Anterior cingulate cortex (tissue), 58 donors: Measurements from ENCODE around the gene XPNPEP1.
"Not testable (repeated sequence)": the region's sequence is repeated elsewhere in the genome, so short reads cannot be mapped to it uniquely, and the experiment has no call there.

Experiments
- DNase-seq, 58 donors: peaks; one replicate each; lab custom pipeline; 2025; lab: John Stamatoyannopoulos, UW

XPNPEP1 gene

DNA sequence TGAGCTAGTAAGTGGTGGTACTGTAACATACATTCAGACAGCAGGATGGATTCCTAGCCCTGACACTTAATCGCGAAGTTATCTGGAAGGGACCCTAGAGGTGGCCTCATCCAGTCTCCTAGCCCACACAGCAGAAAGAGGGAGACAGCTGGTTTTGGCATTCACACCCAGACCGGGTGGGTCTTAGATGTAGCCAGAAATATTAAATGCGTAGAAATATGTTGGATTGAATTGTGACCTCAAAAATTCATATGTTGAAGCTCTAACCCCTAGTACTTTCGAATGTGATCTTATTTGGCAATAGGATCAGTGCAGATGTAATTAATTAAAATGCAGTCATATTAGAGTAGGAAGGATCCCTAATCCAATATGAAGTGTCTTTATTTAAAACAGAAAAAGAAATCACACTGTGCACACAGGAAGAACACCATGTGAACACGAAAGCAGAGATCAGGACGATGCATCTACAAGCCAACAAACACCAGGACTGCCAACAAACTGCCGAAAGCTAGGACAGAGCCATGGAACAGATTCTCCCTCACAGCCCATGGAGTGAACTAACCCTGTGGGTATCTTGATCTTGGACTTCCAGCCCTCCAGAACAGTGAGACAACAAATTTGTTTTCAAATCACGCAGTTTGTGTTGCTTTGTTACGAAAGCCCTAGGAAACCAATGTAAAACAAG lies 2.9 kb upstream of the XPNPEP1 start:
- no peak for DNase-seq

DNA sequence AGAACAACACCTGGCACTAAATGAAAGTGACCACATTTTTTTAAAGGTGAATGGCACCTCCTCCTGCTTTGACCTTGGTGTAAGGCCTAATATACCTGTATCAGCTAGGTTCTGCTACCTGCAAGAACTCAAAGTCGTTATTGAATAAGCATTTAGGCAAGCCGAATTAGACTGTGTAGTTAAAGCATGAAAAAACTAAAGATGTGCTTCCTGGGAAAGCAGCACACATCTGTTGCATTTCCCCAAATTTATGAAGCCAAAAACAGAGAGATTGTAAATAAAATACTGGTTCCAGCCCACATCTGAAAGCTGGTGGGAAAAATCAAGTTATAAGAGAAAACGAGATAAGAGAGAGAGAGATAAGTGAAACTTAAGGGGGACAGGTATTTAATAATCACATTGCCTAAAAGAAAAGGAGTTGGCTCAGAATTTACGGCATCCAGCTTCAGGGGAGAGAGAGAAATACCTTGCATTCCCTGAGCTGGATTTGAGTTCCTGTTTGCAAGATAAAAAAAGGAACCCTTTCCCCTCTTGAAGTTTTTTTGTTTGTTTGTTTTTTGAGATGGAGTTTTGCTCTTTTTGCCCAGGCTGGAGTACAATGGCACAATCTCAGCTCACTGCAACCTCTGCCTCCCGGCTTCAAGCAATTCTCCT lies 1.8 kb upstream of the XPNPEP1 start:
- no peak for DNase-seq

DNA sequence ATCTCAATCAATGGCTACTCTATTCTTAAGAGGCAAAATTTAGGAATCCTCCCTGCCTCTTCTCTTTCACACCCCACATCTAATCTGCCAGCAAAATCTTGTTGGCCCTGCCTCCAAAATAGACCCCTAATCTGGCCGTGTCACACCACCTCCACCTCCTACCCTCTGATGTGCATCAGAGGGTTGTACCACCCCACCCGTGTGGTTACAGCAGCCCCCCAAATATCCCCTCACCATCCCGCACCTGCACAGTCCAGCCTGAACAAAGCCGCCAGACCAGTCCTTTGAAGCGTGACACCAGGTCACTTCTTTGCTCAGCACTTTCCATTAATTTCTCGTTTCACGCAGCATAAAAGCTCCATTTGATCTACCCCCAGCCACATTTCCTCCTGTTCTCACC lies 776 bp upstream of the XPNPEP1 start:
- no peak for DNase-seq

DNA sequence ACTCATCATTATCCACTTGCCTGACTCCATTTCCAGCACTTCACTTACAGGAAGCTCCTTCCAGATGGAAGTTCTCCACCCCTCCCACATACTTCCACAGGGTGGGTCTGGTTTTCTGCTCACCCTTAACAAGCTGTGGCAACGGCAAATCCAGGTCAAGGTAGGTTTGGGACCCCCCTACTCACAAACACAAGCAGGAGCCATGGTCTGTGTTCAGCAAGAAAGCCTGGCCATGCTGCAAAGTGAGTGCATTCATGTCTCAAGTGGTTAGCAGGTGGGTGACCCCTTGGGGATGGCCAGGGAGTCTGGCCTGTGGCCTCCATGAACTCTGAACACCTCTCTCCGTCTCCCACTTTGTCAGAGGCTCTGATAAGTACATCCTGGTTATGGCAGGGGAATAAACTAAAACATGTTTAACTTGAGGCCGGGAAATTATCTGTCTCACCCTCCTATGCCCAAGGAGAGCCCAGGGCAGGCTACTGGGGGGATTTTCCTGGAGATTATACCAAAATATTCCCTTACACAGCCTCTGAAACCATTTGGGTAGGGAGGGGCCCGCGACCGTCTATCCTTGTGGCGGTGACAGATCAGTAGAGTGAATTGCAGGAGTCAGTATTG lies 844 bp downstream of the XPNPEP1 start:
- DNase-seq, result no peak

DNA sequence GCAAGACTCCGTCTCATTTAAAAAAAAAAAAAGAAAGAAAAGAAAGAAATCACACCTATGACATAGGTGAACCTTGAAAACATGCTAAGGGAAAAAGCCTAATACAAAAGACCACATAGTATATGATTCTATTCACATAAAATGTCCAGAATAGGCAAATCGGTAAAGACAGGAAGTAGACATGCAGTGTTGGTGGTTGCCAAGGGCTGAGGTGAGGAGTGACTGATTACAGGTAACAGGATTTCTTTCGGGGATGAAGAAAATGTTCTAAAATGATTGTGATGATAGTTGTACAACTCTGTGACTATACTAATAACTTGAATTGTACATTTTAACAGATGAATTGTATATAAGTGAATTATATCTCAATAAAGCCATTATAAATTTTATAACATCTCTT lies 3.3 kb downstream of the XPNPEP1 start:
- DNase-seq, result no peak

DNA sequence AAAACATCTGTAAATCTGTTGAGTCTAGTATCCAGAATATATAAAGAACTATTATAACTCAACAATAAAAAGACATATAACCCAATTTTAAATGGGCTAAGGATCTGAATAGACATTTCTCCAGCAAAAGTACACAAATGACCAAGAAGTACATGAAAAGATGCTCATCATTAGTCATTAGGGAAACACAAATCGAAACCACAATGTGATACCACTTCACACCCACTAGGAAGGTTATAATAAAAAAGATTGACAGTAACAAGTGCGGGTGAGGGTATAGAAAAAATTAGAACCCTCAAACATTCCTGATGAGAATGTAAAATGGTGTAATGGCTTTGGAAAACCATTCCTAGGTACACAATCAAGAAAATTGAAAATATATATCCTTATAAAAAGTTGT lies 4.1 kb downstream of the XPNPEP1 start:
- no peak for DNase-seq

DNA sequence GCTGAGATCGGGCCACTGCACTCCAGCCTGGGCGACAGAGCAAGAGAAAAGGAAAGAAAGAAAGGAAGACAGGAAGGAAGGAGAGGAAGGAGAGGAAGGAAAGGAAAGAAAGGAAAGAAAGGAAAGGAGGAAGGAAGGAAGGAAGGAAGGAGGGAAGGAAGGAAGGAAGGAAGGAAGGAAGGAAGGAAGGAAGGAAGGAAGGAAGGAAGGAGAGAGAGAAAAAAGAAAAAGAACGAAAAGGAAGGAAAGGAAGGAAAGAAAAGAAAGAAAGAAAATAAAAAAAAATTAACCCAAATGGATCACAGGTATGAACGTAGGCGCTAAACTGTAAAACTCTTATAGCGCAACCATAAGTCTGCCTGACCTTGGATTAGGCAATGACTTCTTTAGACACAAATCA lies 4.6 kb downstream of the XPNPEP1 start:
- not testable (repeated sequence) for DNase-seq

DNA sequence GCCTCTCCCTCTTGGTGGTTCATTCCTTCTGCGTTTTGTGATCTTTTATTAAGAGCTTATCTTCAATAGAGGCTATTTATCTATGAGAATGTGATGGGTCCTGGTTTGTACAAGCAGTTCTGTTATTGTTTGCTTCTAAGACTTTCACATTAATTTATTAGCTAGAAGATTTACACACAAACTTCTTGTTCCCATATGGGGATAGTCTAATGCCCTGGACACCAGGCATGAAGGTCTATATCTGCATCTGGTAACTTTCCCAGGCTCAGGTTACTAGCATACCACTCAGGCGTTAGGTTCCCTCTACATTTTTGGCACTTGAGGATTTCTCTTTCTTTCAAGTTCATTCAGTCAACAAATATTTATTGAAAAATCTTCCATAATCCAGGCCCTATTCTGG lies 7.7 kb downstream of the XPNPEP1 start:
- DNase-seq, result no peak

DNA sequence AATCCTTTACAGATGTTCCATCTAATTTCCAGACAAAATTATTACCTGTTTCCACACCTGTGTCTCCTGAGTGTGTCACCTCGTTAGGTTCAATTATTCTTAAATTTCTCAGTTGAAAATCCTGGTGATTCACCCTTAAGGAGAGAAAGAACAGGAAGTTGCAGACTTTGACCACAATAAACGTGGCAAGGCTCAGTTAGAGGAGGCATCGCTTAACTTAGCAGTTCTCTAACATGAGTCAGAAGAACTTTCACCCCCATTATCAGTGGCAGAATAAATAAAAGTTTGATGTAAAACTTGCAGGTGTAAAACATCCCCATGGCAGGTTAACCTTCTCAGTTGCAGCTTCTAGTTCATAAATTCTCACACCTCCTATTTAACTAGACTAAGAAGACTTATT lies 8.3 kb downstream of the XPNPEP1 start:
- no peak for DNase-seq

DNA sequence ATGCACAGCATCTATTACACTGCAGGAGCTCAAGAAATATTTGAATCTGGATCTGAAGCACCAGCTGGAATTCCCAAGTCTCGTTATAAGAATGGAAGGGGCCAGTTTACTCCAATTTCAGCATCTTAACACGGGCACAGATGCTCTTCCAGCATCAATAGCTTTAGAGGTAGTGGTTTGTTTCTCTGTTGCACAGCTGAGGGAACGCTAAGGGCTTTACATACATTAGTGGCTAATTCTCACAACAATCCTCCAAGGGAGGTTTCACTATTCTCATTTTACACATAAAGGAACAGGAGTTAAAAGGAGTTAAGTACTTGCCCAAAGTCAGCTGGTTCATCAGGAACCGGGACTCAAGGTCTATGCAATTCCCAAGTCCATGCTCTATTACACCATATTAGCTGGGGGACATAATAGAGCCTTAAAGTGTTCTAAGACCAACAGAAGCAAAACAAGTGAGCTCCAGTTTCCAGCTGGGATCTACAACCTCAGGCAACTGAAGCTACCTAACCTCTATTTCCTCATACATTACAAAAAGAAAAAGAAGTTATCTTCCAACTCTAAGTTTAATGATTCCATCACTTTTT lies 9.9 kb downstream of the XPNPEP1 start:
- DNase-seq, result no peak

DNA sequence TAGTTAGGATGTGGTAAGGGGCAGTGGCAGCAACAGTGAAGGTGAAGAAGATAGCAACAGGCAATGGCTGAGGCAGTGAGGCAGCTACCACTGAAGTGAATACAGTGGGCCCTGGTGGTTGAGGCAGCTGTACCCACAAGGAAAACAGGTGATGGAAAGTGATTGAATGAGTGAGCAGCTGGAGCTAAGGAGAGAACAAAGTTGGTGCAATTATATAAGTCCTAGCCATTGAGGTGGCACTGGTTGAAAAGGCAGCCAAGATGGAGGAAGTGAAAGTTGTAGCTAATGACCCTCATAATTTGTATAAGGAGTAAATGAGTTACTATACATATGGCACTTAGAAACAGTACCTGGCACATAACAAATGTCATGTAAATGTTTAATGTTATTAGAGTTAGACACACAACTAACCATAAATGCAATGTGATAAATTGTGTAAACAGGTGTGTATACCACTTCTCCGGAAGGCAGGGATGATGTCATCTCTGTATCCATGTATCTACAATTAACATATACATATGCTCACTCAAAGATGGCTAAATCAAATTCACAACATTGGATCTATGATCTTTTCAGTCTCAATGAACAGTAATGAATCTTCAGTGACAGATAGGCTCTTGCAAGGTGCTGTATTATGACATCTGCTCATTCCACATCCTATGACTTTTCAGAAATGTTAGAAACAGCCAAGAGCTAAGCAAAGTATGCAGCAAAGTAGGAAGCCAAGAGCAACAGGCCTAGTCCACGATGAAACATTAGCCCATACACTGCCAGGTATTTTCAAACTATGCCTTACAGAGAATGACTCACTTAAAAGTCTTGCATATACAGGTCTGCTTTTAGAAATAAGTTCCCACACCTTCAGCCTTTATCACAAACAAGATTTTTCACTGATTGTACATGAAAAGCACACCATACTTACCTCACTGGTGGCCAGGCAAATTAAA lies 10.7 kb downstream of the XPNPEP1 start:
- no peak for DNase-seq

DNA sequence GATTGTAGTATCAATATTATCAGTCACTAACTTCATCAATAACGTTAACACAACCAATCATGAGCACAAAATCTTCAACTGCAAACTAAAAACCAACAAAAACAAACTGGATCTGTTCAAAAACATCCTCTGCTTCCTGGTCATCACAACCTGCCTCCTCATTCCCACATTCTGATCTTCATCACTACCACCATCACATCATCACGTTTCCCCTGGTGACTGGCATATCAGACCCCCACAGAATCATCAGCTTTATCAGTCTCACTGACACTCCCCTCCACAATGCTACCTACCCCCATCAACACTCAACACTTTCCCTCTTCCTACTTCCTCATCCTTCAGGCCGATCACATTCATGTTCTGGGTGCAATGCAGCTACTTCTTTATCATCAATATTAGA lies 11.4 kb downstream of the XPNPEP1 start:
- no peak for DNase-seq

DNA sequence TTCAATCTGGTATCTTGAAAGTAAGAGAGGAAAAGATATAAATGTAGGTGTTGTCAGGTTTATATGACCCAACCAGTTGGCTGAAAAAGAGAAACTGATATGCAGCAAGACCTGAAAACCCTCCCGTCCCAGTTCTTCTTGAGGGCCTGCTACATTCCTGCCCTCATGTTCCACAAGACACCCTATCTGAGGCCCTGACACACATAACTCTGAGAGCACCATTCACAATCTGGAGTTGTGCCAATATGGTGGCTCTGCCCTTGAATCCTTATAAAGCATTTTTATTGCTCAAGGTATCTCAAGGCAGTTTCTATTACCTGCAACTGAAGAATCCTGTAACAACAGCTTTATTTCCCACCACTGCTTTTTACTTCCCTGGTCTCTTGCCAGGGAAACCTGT lies 17.0 kb downstream of the XPNPEP1 start:
- no peak for DNase-seq

DNA sequence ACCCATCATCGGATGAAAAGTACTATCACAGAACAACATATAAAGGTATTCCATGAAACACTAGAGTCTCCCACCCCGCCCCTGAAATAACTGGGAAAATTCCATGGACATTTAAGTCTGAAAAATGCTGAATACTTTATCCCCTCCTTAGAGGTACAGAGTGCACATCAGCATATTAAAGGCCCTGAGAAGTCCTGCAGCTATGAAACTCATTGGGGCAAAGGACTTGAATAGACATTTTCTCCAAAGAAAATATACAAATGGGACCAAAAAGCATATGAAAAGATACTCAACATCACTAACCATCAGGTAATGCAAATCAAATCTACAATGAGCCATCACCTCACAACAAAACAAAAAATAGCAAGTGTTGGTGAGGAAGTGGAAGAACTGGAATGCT lies 18.9 kb downstream of the XPNPEP1 start:
- no peak for DNase-seq

DNA sequence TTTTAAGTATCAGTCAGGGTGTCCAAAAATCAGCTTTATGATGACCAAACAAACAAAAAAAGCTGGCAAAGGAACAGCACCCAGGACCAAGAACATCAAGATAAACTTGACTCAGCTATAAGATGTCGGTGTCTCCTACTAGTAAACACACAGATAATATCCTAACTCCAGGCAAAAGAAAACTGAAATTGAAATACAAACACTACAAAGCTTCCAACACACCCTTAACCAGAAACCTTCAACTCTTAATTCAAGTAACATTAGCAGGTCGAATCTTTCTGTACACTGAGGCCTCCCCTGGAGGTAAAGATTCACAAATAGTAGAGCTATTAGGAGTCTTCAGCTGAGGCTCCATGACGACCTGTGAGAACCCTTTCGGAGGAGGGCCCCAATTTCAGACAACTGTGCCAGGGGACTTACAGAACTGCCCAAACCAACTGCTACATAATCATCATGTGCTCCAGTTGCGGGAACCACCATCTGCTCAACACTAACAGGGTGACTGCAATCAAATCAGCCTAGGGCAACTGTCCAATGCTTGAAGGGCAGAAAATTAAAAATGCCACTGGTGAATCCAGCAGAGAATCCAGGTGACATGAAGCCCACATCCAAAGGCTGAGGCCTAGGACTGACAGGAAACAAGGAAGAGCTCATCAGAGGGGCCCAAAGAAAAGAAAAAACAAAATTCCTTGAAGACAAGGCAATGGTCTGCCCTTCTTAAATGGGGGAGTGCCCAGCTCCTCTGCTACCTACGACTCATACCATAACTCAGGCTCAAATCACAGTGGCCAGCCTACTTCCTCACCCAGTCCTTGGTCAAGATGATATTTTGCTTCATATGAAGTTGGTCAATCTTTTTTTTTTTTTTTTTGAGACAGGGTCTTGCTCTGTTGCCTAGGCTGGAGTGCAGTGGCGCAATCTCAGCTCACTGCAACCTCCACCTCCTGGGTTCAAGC lies 20.0 kb downstream of the XPNPEP1 start:
- no peak for DNase-seq

DNA sequence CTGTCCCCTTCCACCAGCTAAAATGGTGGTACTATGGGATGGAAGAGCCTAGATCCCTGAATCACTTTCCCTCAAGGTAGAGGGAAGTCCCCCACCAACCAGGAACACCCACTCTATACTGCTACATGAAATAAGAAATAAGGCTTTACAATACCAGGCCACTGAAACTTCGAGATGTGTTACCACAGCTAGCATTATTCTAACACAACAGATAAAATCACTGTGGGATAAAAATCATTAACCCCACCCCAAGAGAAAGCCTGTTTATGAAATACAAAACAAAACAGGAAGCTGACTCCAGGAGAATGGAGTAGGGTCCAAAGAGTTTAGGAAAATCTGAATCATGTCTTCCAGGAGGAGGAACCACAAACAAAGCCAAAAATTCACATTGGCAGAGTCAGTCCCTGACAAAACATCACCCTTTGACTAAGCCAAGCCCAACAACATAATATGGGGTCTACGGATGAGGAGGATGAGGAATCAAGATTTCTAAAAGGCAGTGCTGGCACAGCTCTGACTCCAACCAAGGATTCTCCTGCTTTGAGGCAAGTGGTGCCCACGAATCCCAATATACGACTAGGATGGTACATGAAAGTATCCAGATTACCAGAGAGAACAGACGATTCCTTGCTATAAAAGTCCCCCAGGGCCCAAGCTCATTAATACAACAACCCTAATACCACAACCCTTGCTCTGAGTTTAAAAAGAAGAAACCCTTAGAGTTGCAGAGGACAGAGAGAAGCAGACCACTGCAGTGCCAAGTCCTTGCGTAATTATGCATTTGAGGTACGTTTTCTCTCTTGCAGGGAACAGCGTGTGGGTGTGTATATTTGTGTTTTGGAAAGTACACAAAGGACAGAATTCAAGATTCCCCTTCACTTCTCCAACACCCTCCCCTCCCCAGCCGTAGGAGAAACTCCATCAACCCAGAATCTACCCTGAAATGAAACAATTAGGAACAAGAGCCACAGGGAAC lies 23.7 kb downstream of the XPNPEP1 start:
- no peak for DNase-seq

DNA sequence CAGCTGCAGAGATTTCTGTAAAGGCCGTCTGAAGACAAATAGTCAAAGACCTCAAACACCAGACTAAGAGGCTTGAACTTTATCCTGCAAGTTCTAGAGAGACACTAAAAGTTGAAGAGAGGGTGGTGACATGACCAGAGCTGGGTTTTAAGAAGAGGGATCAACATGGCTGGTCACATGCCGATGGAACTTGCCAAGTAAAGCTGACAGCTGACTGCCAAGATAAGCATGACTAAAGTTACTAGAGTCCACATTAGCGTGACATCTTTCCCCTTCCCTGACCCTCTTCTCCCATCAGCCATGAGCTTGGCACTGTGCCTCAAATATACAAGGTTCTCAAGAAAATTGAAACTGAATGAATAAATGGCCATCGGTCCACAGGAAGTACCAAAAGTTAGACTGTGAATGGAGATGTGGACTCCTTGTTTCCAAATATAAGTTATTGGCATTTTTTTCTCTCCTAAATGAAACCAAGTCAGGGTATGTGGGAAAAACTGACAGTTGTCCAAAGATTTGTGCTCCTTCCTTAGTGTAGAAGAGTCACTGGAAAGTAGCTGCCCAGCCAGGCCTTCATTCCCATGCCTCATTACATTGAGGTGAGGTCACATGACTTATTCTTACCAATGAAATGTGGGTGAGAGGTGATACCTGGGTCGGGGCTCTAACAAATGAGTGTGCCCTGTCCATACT lies 24.5 kb downstream of the XPNPEP1 start:
- no peak for DNase-seq

DNA sequence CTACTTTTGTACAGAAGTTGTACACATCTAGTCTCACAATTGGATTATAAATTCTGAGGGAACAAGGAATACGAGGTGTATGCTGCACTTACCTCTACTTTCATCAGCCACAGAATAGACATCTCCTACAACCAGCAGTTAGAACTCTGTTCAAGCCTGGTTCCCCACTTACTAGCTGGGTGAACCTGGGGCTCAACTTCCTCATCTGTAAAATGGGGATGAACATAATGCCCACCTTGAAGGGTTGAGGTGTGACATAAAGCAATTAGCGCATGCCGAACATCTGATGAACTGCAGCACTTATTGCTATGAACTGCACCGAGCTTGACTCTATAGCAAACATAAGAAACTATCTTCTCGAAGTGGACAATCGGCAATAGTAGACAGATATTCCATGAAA lies 25.3 kb downstream of the XPNPEP1 start:
- DNase-seq, result no peak
